KMS-11 (cell line): ENCODE data around the gene PCSK9.

Source experiments
- H2AFZ ChIP-seq: fragments of 200-600 bp; sonication (generic); 2 replicates; pipeline ENCODE4 v1.6.1; 2016; ENCODE audit warnings: antibody characterized with exemption, mixed run types, low read depth
- H3K27ac ChIP-seq: fragments of 200-600 bp; sonication (generic); 2 replicates; pipeline ENCODE4 v1.6.1; 2016; ENCODE audit warnings: mild to moderate bottlenecking, mixed run types
- H3K27me3 ChIP-seq: fragments of 200-600 bp; sonication (generic); 2 replicates; pipeline ENCODE4 v1.6.1; 2017; ENCODE audit warnings: mild to moderate bottlenecking, low read depth, mixed run types, moderate library complexity; ENCODE audit not compliant: insufficient read depth
- H3K36me3 ChIP-seq: fragments of 200-600 bp; sonication (generic); 2 replicates; pipeline ENCODE4 v1.6.1; 2017; ENCODE audit warnings: mild to moderate bottlenecking, mixed run types; ENCODE audit not compliant: insufficient read depth
- H3K4me1 ChIP-seq: fragments of 200-600 bp; sonication (generic); 2 replicates; pipeline ENCODE4 v1.6.1; 2016; ENCODE audit warnings: mild to moderate bottlenecking, low read depth, mixed run types; ENCODE audit not compliant: poor library complexity, severe bottlenecking
- H3K4me2 ChIP-seq: fragments of 200-600 bp; sonication (generic); 2 replicates; pipeline ENCODE4 v1.7.0; 2016; ENCODE audit warnings: mild to moderate bottlenecking, mixed run types
- H3K4me3 ChIP-seq: fragments of 200-600 bp; sonication (generic); IDR thresholded peaks from 2 replicates; pipeline ENCODE4 v1.6.1; 2017; ENCODE audit warnings: low read depth, low read length, mixed read lengths; ENCODE audit not compliant: insufficient read depth
- H3K79me2 ChIP-seq: fragments of 200-600 bp; sonication (generic); 2 replicates; pipeline ENCODE4 v1.6.1; 2016; ENCODE audit warnings: low read depth, mixed run types; ENCODE audit not compliant: insufficient read depth
- H3K9ac ChIP-seq: fragments of 200-600 bp; sonication (generic); 2 replicates; pipeline ENCODE4 v1.6.1; 2016; ENCODE audit warnings: mild to moderate bottlenecking, mixed run types
- H4K20me1 ChIP-seq: fragments of 200-600 bp; sonication (generic); 2 replicates; pipeline ENCODE4 v1.6.1; 2016; ENCODE audit warnings: mild to moderate bottlenecking, mixed run types; ENCODE audit not compliant: insufficient read depth
- CTCF ChIP-seq: fragments of 200-600 bp; sonication (generic); conservative IDR thresholded peaks from 2 replicates; pipeline ENCODE4 v1.6.1; 2017; ENCODE audit warnings: low read depth, mild to moderate bottlenecking, antibody characterized with exemption, low read length, moderate library complexity, mixed read lengths

Gene PCSK9

DNA sequence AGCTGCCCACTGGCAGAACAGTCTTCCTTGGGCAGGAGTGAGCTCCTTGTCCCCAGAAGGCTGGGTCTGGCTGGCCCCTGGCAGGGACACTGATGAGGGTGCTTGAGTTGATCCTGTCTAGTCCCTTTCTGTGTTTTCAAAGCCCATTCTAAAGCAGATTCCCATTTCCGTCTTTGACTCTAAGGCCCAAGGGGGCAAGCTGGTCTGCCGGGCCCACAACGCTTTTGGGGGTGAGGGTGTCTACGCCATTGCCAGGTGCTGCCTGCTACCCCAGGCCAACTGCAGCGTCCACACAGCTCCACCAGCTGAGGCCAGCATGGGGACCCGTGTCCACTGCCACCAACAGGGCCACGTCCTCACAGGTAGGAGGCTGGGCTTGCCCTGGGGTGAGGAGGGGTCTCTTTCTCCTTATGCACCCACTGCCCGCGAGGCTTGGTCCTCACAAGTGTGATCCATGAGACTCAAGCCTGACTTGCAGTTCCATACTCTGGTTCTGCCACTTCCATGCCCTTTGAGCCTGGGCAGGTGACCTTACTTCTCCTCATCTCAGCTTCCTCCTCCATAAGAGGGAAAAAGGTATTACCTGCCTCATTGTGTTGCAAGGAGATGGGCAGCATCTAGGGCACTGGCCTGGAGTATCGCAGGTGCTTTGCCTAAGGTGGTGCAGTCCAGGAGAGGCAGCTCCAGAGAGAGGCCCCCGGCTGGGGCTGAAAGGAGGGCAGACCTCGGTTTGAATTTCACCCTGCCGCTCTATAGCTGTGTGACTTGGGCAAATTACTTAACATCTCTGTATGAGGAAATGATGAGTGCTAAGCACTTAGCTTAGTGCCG lies 20.2 kb downstream of the PCSK9 start:
- no peak for TF ChIP-seq CTCF
- Histone ChIP-seq H3K36me3 (no peaks in the 10 kb centered on the region), H3K4me1 (no peaks in the 10 kb centered on the region), H2AFZ (no peak overlapping the region), H3K4me3 (no peak overlapping the region), H3K4me2 (no peak overlapping the region), H4K20me1 (no peaks in the 10 kb centered on the region), H3K27ac (no peak overlapping the region), H3K79me2 (no peaks in the 10 kb centered on the region), H3K27me3 (no peaks in the 10 kb centered on the region), H3K9ac (no peak overlapping the region)

DNA sequence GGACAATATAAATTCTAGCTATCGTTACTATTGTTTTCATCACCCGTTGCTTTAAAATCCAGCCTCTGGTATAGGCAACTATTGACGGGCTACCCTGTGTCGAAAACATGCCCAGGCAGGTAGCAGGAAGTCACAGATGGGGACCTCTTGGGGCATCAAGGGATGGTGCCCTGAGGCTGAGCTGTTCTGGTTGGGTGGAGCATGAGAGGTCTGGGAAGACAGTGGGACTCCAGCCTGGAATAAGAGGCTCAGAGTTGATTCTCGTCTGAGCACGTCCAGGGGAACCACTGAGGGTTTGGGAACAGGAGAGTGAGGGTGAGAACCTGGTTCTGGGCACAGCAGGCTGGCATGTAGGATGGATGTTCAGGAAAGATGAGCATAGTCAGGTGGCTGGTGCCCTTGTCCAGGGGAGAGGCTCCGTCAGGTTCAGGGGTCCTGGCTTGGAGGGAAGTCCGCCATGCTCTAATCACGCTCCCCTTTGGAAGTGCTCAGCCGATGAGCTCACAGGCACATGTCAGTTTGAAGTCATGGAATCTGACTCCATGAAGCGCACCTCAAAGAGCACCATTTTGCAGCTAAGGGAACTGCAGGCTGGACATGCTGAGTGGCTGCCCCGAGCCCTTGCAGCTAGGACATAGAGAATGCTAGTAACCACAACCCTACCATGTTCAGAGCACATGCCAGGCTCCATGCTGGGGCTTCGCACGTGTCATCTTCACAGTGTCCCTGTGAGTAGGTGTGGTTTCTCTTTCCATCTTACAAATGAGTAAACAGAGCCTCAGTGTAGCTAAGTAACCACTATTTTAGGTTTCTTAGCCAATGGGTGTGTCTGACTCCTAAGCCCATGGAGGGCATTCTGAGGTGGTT lies 21.0 kb downstream of the PCSK9 start:
- no peaks in the 10 kb centered on the region for H3K36me3 ChIP-seq
- no peak overlapping the region for H3K27ac ChIP-seq

DNA sequence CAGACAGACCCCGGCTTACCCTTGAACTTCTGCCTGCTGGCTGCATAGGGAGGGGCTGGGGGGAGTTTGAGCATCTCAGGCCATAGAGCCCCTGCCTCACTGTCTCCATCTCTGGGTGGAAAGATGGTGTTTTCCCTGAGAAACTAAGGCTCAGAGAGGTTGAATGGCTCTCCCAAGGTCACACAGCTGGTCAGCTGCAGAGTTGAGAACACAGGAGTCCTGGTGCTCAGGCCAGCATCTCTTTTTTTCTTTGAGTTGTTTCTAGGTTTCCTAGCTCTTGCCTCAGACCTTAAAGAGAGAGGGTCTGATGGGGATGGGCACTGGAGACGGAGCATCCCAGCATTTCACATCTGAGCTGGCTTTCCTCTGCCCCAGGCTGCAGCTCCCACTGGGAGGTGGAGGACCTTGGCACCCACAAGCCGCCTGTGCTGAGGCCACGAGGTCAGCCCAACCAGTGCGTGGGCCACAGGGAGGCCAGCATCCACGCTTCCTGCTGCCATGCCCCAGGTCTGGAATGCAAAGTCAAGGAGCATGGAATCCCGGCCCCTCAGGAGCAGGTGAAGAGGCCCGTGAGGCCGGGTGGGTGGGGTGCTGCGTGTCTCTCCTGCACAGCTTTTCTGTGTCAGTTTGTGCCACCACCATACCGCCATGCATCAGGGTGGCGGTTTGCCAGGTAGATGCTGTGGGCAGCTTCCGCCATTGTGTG lies 21.8 kb downstream of the PCSK9 start:
- no peak for TF ChIP-seq CTCF
- H3K36me3 ChIP-seq: no peaks in the 10 kb centered on the region

More for the DNA sequence above, 21.0 kb downstream of the PCSK9 start:
- no peaks in the 10 kb centered on the region for H4K20me1 ChIP-seq
- no peak overlapping the region for H3K9ac ChIP-seq
- H2AFZ ChIP-seq: no peak overlapping the region
- no peaks in the 10 kb centered on the region for H3K79me2 ChIP-seq
- no peak for TF ChIP-seq CTCF
- no peaks in the 10 kb centered on the region for H3K27me3 ChIP-seq
- H3K4me1 ChIP-seq: no peaks in the 10 kb centered on the region
- H3K4me2 ChIP-seq: no peak overlapping the region
- H3K4me3 ChIP-seq: no peak overlapping the region

GRCh38 chr1:55061706-55062321 lies 22.5 kb downstream of the PCSK9 start:
- Histone ChIP-seq H3K36me3 (no peaks in the 10 kb centered on the region), H3K4me2 (no peak overlapping the region), H3K79me2 (no peaks in the 10 kb centered on the region), H3K4me3 (no peak overlapping the region), H3K4me1 (no peaks in the 10 kb centered on the region), H3K27me3 (no peaks in the 10 kb centered on the region), H3K27ac (no peak overlapping the region), H4K20me1 (no peaks in the 10 kb centered on the region), H2AFZ (no peak overlapping the region), H3K9ac (no peak overlapping the region)
- TF ChIP-seq CTCF: no peak

More for the DNA sequence above, 21.8 kb downstream of the PCSK9 start:
- Histone ChIP-seq H2AFZ (no peak overlapping the region), H3K4me3 (no peak overlapping the region), H3K9ac (no peak overlapping the region), H3K27ac (no peak overlapping the region), H3K79me2 (no peaks in the 10 kb centered on the region), H3K4me1 (no peaks in the 10 kb centered on the region), H3K27me3 (no peaks in the 10 kb centered on the region), H4K20me1 (no peaks in the 10 kb centered on the region), H3K4me2 (no peak overlapping the region)
